CD4-positive, alpha-beta memory T cell (primary cell): ENCODE data around the gene LAMA5. TPM values are rescaled to one million over a fixed set of nuclear protein-coding genes. Genes with fewer than 3 reads are reported as not detected.

Source experiments
- CTCF ChIA-PET: fragments of 350-600 bp; sonication (Branson Sonifier 250); formaldehyde crosslinking; loops from one replicate; lab custom pipeline; 2021; ENCODE audit warnings: inconsistent platforms; ENCODE audit not compliant: partially characterized antibody; lab: Charles Lee
- POLR2A ChIA-PET: fragments of 350-600 bp; sonication (Branson Sonifier 250); formaldehyde crosslinking; loops from one replicate; lab custom pipeline; 2021; ENCODE audit not compliant: partially characterized antibody; lab: Charles Lee
- DNase-seq, 5 donors: peaks; one replicate each; pipeline versions ENCODE4 v3.0.0 to v3.0.0-alpha.2; 2020 to 2022; ENCODE audit warnings: mixed read lengths in 1 of 5
- H3K27ac ChIP-seq: one replicate; pipeline ENCODE4 v1.7.0; 2013; ENCODE audit warnings: low read depth, low read length
- H3K27me3 ChIP-seq: 2 replicates; pipeline ENCODE4 v1.7.0; 2013; ENCODE audit warnings: mild to moderate bottlenecking, low read length, moderate library complexity; ENCODE audit not compliant: insufficient read depth
- H3K36me3 ChIP-seq: 2 replicates; pipeline ENCODE4 v1.7.0; 2013; ENCODE audit warnings: mild to moderate bottlenecking, low read length, moderate library complexity; ENCODE audit not compliant: insufficient read depth
- H3K4me1 ChIP-seq: 2 replicates; pipeline ENCODE4 v1.7.0; 2013; ENCODE audit warnings: mild to moderate bottlenecking, low read length, moderate library complexity; ENCODE audit not compliant: insufficient read depth
- H3K4me3 ChIP-seq, 2 donors: one replicate each; pipeline ENCODE4 v1.7.0; 2013; ENCODE audit warnings: low read length in 2 of 2, mild to moderate bottlenecking in 1 of 2
- H3K9me3 ChIP-seq, 2 donors: one replicate each; pipeline ENCODE4 v1.7.0; 2013; ENCODE audit warnings: low read length in 2 of 2, control low read depth in 1 of 2; ENCODE audit not compliant: control insufficient read depth in 1 of 2
- H3K27ac Mint-ChIP-seq, 7 donors: one replicate each; pipeline ENCODE4 v1.8.0; 2020 to 2021; ENCODE audit warnings: mixed read lengths in 7 of 7, mild to moderate bottlenecking in 6 of 7, inconsistent platforms in 3 of 7, moderate library complexity in 3 of 7
- H3K27me3 Mint-ChIP-seq, 2 donors: one replicate each; pipeline ENCODE4 v1.8.0; 2020 to 2021; ENCODE audit warnings: mixed read lengths in 2 of 2
- H3K36me3 Mint-ChIP-seq, 2 donors: one replicate each; pipeline ENCODE4 v1.8.0; 2020 to 2021; ENCODE audit warnings: mixed read lengths in 2 of 2, inconsistent platforms in 1 of 2, mild to moderate bottlenecking in 1 of 2
- H3K4me1 Mint-ChIP-seq, 4 donors: one replicate each; pipeline ENCODE4 v1.8.0; 2020 to 2021; ENCODE audit warnings: mixed read lengths in 4 of 4, mild to moderate bottlenecking in 1 of 4
- H3K4me3 Mint-ChIP-seq, 8 donors: one replicate each; pipeline ENCODE4 v1.8.0; 2020 to 2021; ENCODE audit warnings: mixed read lengths in 8 of 8, mild to moderate bottlenecking in 7 of 8, moderate library complexity in 6 of 8, inconsistent platforms in 3 of 8
- H3K9me3 Mint-ChIP-seq, 8 donors: one replicate each; pipeline ENCODE4 v1.8.0; 2020 to 2021; ENCODE audit warnings: mixed read lengths in 8 of 8, mild to moderate bottlenecking in 5 of 8, inconsistent platforms in 3 of 8, moderate library complexity in 1 of 8
- intact Hi-C: fragments of 100-400 bp; cut with micrococcal nuclease; formaldehyde crosslinking; loops from one replicate; pipeline ENCODE4 v1.15.1; 2023
- polyA plus RNA-seq, 2 donors: library from polyadenylated mRNA; unstranded; fragments of 300-500 nt; fragmentation: Illumina TruSeq; gene quantifications; one replicate each; pipeline ENCODE4 v1.2.3, GENCODE V29; 2021
- total RNA-seq, 2 experiments: library from RNA; stranded (reverse); gene quantifications; one replicate each; pipeline ENCODE4 v1.2.3, GENCODE V29; 2021

LAMA5 gene
- total and polyA plus RNA-seq, 4 experiments from 2014 or later = 0.49 TPM; not detected in 3

DNA sequence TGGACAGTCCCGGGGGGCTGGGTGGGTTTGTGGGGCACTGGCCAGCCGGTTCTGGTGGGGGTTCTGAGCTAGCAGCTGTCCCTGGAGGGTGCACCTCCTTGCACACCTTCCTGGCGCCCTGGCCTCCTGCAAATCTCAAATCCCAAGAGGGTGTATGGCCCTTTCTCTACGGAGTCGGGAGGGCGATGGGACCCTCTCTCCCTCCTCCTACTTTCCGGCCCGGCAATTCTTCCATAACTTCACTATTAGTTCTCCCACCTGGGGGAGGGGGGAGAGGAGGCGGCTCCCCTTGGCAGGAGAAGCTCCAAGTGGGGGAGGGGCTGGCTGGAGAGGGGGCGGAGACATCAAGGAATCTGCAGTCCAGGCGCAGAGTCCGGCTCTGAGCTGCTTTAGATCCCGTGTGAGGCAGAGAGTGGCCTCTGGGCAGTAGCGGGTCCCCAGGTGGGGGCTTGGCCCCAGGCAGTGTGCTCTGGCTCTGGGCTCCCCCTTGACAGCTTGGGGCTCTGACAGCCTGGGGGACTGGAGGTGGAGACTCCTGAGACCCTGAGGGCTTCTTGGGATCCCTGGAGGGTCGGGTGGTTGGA lies 1.4 kb upstream of the LAMA5 start:
- H3K27me3 Mint-ChIP-seq = peaks cover 13 to 23% of the 10 kb centered on the region in 2 donors
- no peaks in the 10 kb centered on the region for H3K9me3 ChIP-seq
- intact Hi-C loops = no loop called here
- no peaks in the 10 kb centered on the region for H3K36me3 Mint-ChIP-seq
- CTCF ChIA-PET = interaction anchor here (1.4 kb wide), 1 partner anchor 14 kb away, joined by 4 read pairs; no protein-coding TSS in a partner anchor
- no peaks in the 10 kb centered on the region for H3K9me3 Mint-ChIP-seq
- POLR2A ChIA-PET = interaction anchor here (1.6 kb wide), 1 partner anchor 18 kb away, joined by 5 read pairs; the partner anchor contains the start of gene RPS21
- peaks cover 0 to 2% (median under 1%) of the 10 kb centered on the region in 4 donors for H3K4me1 Mint-ChIP-seq
- H3K4me3 Mint-ChIP-seq = peak overlapping the region in 7 of 8 donors; percentile 31 to 74 (median 40)
- H3K27ac ChIP-seq = no peak overlapping the region
- no peak overlapping the region for H3K4me3 ChIP-seq
- H3K27ac Mint-ChIP-seq = no peak overlapping the region
- H3K27me3 ChIP-seq = peaks cover 18% of the 10 kb centered on the region
- no peaks in the 10 kb centered on the region for H3K36me3 ChIP-seq
- peaks cover 20% of the 10 kb centered on the region for H3K4me1 ChIP-seq
- no peak for DNase-seq

DNA sequence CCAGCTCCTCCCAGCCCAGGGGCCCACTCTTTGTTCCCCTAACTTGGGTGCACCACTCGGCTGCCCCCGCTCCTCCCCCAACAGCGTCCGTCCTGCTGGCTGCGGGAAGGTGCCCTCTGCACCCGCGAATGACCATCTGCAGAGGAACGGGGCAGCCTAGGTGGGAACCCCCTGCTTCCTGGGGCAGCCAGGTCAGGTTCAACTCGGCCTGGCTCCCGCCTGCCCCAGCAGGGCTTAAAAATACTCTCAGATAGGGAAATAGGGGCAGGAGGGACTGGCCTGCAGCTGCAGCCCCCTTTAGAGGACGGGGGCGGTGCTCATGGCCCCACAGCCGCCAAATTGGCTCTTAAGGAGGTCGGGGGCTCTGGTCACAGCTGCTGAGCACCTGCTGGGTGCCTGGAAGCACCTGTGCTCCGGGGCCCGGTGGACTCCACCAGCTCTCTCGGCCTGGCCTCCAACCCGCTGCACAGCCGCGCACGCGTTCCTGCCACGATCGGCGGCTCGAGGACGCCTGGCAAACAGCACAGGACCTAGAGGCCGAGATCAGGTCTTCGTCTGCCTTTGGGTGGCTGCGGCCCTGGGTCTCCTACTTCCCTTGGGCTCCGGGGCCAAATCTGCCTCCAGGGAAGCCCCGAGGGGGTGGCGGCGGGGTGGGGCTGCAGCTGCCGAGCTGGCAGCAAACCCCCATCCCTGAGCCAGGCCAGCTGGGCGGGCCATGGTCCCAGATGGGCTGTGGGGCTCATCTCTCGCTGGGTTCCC lies 700 bp upstream of the LAMA5 start:
- no peaks in the 10 kb centered on the region for H3K36me3 ChIP-seq
- H3K4me1 ChIP-seq = peaks cover 20% of the 10 kb centered on the region
- ChIA-PET CTCF (no interaction called here), POLR2A (interaction anchor here (1.6 kb wide), 1 partner anchor 19 kb away, joined by 5 read pairs; the partner anchor contains the start of gene RPS21)
- no peaks in the 10 kb centered on the region for H3K9me3 ChIP-seq
- peak in 1 of 5 donors; percentile 17 for DNase-seq
- intact Hi-C loops = no loop called here
- H3K4me3 Mint-ChIP-seq = peak overlapping the region; percentile 44 to 75 (median 57)
- H3K36me3 Mint-ChIP-seq = no peaks in the 10 kb centered on the region
- no peak overlapping the region for H3K27ac ChIP-seq
- peaks cover 18% of the 10 kb centered on the region for H3K27me3 ChIP-seq
- peaks cover 12 to 19% of the 10 kb centered on the region in 2 donors for H3K27me3 Mint-ChIP-seq
- no peak overlapping the region for H3K4me3 ChIP-seq
- peaks cover 0 to 2% (median under 1%) of the 10 kb centered on the region in 4 donors for H3K4me1 Mint-ChIP-seq
- no peaks in the 10 kb centered on the region for H3K9me3 Mint-ChIP-seq
- H3K27ac Mint-ChIP-seq = no peak overlapping the region

DNA sequence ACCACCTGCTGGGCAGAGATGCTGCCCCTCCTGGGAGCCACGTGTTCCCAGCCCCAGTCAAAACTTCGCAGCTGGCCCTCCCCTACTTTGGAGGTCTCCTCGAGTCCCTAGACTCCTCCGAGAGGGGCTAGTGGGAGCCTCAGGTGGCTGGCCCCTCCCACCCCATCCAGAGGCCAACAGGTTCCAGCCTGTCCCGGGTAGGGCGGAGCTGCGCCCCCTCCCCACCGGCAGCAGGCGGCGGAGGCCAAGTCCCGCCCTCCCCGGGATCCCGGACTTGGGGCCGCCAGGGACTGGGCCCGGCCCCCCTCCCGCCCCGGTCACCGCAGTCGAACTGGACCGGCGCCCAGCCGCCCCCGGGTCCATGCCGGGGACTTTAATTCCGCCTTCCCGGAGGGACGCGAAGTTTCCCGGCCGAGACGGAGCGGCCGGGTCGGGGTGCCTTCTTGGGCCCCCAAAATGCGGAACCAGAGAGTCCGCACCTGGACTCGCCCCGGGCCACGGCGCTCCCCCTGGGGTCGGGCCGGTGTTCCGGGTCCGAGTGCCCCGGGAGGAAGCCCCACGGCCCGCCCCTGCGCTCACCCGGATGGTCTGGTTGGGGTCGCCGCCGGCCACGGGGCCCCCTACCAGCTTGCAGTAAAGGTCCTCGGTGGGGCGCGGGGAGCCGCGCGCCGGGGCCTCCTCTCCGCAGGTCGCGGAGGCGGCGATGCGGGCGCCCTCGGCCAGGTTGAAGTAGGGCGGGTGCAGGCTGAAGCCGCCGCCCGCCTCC lies 559 bp downstream of the LAMA5 start:
- H3K27me3 ChIP-seq = peaks cover 18% of the 10 kb centered on the region
- intact Hi-C loops = no loop called here
- Mint-ChIP-seq H3K4me3 (peak overlapping the region in 2 of 8 donors; percentile 45 to 54), H3K27ac (no peak overlapping the region), H3K27me3 (peaks cover 11 to 19% of the 10 kb centered on the region in 2 donors), H3K36me3 (no peaks in the 10 kb centered on the region), H3K9me3 (no peaks in the 10 kb centered on the region), H3K4me1 (peaks cover 0 to 2% (median 0%) of the 10 kb centered on the region in 4 donors)
- POLR2A ChIA-PET = no interaction called here
- no peaks in the 10 kb centered on the region for H3K36me3 ChIP-seq
- H3K4me3 ChIP-seq = no peak overlapping the region
- H3K27ac ChIP-seq = no peak overlapping the region
- H3K9me3 ChIP-seq = no peaks in the 10 kb centered on the region
- peak in 1 of 5 donors; percentile 29 for DNase-seq
- peaks cover 20% of the 10 kb centered on the region for H3K4me1 ChIP-seq
- CTCF ChIA-PET = no interaction called here

DNA sequence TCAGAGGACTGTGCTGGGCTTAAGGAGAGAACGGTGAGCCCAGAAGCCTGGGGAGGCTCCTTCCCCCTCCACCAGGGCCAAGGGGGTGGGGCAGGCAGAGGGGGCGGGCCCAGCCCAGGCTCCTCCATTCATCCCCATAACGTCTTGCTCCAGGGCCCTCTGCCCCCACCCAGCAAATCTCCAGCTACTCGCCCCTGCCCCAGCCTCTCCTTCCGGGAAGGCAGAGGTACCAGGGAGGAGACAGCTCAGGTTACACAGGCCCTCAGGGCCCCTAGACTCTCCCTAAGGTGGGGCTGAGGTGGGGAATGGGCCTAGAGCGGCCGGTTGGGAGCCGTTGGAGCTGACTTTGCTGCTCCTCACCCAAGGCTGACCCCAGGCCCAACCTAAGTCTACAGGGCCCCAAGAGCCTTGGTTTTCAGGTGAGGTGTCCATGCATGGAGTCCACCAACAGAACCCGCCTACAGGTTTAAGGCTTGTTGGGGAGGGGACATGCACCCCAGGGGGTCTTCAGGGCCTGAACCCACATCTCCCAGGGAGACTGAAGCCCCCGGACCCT lies 1.2 kb downstream of the LAMA5 start:
- peaks cover 18% of the 10 kb centered on the region for H3K27me3 ChIP-seq
- Mint-ChIP-seq H3K9me3 (no peaks in the 10 kb centered on the region), H3K36me3 (no peaks in the 10 kb centered on the region), H3K27me3 (peaks cover 11 to 19% of the 10 kb centered on the region in 2 donors), H3K4me3 (peak overlapping the region in 3 of 8 donors; percentile 32 to 54 (median 45)), H3K27ac (no peak overlapping the region), H3K4me1 (peaks cover 0 to 2% (median 0%) of the 10 kb centered on the region in 4 donors)
- H3K4me1 ChIP-seq = peaks cover 20% of the 10 kb centered on the region
- intact Hi-C loops = no loop called here
- no peaks in the 10 kb centered on the region for H3K36me3 ChIP-seq
- ChIA-PET POLR2A (no interaction called here), CTCF (no interaction called here)
- H3K4me3 ChIP-seq = no peak overlapping the region
- DNase-seq = peak in 1 of 5 donors; percentile 11
- H3K9me3 ChIP-seq = no peaks in the 10 kb centered on the region
- H3K27ac ChIP-seq = no peak overlapping the region

- intact Hi-C loops = no loop called here
- H3K27ac Mint-ChIP-seq = no peak overlapping the region
- Histone ChIP-seq H3K9me3 (no peaks in the 10 kb centered on the region), H3K27ac (no peak overlapping the region), H3K36me3 (no peaks in the 10 kb centered on the region), H3K4me3 (no peak overlapping the region), H3K4me1 (peaks cover 20% of the 10 kb centered on the region), H3K27me3 (peaks cover 18% of the 10 kb centered on the region)
- peaks cover 0 to 2% (median 0%) of the 10 kb centered on the region in 4 donors for H3K4me1 Mint-ChIP-seq
- DNase-seq = peak in 1 of 5 donors; percentile 23
- POLR2A ChIA-PET = no interaction called here
- CTCF ChIA-PET = no interaction called here
- peaks cover 11 to 19% of the 10 kb centered on the region in 2 donors for H3K27me3 Mint-ChIP-seq
- H3K9me3 Mint-ChIP-seq = no peaks in the 10 kb centered on the region
- H3K4me3 Mint-ChIP-seq = peak overlapping the region in 4 of 8 donors; percentile 24 to 59 (median 38)
- no peaks in the 10 kb centered on the region for H3K36me3 Mint-ChIP-seq
Observed at GRCh38 chr20:62364911-62365736, 2.0 kb downstream of the LAMA5 start.

DNA sequence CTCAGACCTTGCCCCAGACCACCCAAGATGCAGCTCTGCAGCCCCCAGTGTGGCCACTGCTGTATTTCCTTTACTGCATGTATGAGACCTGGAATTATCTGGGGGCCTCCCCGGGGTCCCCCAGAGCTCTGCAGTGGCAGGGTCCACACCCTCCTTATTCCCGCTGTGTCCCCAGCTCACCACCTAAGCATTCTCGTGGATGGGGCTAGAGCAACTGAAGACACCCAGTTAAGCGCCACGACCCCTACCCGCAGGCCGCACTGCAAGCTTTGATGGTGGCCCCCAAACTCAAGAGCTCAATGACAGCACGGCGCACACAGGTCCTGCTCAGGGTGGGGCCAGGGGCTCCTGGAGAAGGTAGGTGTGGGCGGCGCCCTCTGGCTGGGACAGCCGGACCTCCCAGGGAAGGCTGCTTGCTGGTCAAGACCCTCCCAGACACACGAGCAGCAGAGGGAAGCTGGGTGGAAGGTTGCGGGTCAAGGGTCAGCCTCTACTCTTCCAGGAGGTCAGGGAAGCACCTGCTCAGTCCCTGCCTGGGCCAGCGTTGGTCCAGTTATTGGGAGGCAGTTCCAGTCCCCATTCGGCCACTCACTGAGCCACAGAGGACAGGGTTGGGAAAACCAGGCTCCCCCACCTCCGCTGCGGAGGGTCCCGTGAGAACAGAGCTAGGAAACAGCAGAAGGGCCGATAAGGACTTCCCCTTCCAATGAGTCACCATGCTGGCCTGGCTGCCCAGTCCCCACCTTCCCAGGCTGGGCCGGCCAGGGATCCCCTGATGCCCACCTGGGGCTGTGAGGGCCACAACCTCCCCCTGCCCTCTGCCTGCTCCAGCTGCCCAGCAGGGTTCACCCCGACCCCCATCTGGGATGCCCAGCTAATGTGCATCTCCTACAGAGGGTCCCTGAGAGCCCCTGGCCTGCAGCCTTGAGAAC lies 2.9 kb downstream of the LAMA5 start:
- peaks cover 18% of the 10 kb centered on the region for H3K27me3 ChIP-seq
- ChIA-PET POLR2A (no interaction called here), CTCF (no interaction called here)
- peaks cover 20% of the 10 kb centered on the region for H3K4me1 ChIP-seq
- no peak overlapping the region for H3K4me3 ChIP-seq
- Mint-ChIP-seq H3K9me3 (no peaks in the 10 kb centered on the region), H3K27me3 (peaks cover 8 to 15% of the 10 kb centered on the region in 2 donors), H3K4me1 (peaks cover 0 to 2% (median 0%) of the 10 kb centered on the region in 4 donors), H3K36me3 (no peaks in the 10 kb centered on the region), H3K27ac (no peak overlapping the region), H3K4me3 (no peak overlapping the region)
- no peaks in the 10 kb centered on the region for H3K9me3 ChIP-seq
- no peaks in the 10 kb centered on the region for H3K36me3 ChIP-seq
- no peak overlapping the region for H3K27ac ChIP-seq
- intact Hi-C loops = no loop called here
- DNase-seq = peak in 1 of 5 donors; percentile 34
